HepG2 (cell line): ENCODE measurements around the gene LRRN4CL. TPM values are rescaled to one million over a fixed set of nuclear protein-coding genes. Genes with fewer than 3 reads are reported as not detected.

ENCODE experiments used
- CTCF ChIP-seq: sonication (generic); formaldehyde crosslinking; IDR thresholded peaks from 2 replicates; pipeline ENCODE4 v1.5.0; 2020; ENCODE audit warnings: mild to moderate bottlenecking, missing genetic modification reagents, moderate library complexity
- DBP ChIP-seq: sonication (generic); formaldehyde crosslinking; IDR thresholded peaks from 2 replicates; pipeline ENCODE4 v1.4.0; 2020; ENCODE audit warnings: missing genetic modification reagents; ENCODE audit errors: not compliant biosample characterization
- HDAC2 ChIP-seq: sonication (generic); formaldehyde crosslinking; IDR thresholded peaks from 2 replicates; pipeline ENCODE4 v1.4.0; 2020; ENCODE audit warnings: missing genetic modification reagents
- MAZ ChIP-seq, 2 experiments: sonication (generic) in 1 of 2; formaldehyde crosslinking in 1 of 2; IDR thresholded peaks; 2 replicates each; pipeline versions ENCODE4 v1.5.0 to v1.6.1; 2012 to 2020; ENCODE audit warnings: low read depth in 2 of 2, mild to moderate bottlenecking in 2 of 2, borderline replicate concordance in 1 of 2, improper control_type of control experiment in 1 of 2, low read length in 1 of 2, missing genetic modification reagents in 1 of 2, moderate library complexity in 1 of 2
- SAP130 ChIP-seq: IDR thresholded peaks from 2 replicates; pipeline ENCODE4 v1.6.1; 2016; ENCODE audit warnings: low read depth
- SNAPC2 ChIP-seq: sonication (generic); formaldehyde crosslinking; IDR thresholded peaks from 2 replicates; pipeline ENCODE4 v1.8.1; 2022; ENCODE audit warnings: mild to moderate bottlenecking, missing genetic modification reagents
- TEAD3 ChIP-seq: optimal IDR thresholded peaks from 2 replicates; pipeline ENCODE3; 2016; ENCODE audit warnings: borderline replicate concordance
- U2AF2 ChIP-seq: fragments of 200-400 bp; formaldehyde crosslinking; IDR thresholded peaks from 2 replicates; pipeline ENCODE4 v1.6.1; 2017; ENCODE audit warnings: low read depth, mild to moderate bottlenecking, low read length
- ZBTB33 ChIP-seq: sonication (generic); formaldehyde crosslinking; IDR thresholded peaks from 2 replicates; pipeline ENCODE4 v1.4.0; 2020; ENCODE audit warnings: missing genetic modification reagents
- ZBTB38 ChIP-seq: sonication (generic); formaldehyde crosslinking; IDR thresholded peaks from 2 replicates; pipeline ENCODE4 v1.5.1; 2020; ENCODE audit warnings: mild to moderate bottlenecking, missing genetic modification reagents
- ZNF138 ChIP-seq: sonication (generic); formaldehyde crosslinking; IDR thresholded peaks from 2 replicates; pipeline ENCODE4 v1.5.0; 2020; ENCODE audit warnings: mild to moderate bottlenecking, low read depth, missing genetic modification reagents
- ZNF274 ChIP-seq: sonication (generic); formaldehyde crosslinking; IDR thresholded peaks from 2 replicates; pipeline ENCODE4 v1.5.1; 2020; ENCODE audit warnings: mild to moderate bottlenecking, missing genetic modification reagents
- ZNF547 ChIP-seq: sonication (generic); formaldehyde crosslinking; IDR thresholded peaks from 2 replicates; pipeline ENCODE4 v1.5.1; 2020; ENCODE audit warnings: mild to moderate bottlenecking, missing genetic modification reagents
- ZNF562 ChIP-seq: sonication (generic); formaldehyde crosslinking; IDR thresholded peaks from 2 replicates; pipeline ENCODE4 v1.8.0; 2022; ENCODE audit warnings: missing genetic modification reagents, borderline replicate concordance
- ZNF574 ChIP-seq: sonication (generic); formaldehyde crosslinking; IDR thresholded peaks from 2 replicates; pipeline ENCODE4 v1.4.0; 2020; ENCODE audit warnings: missing genetic modification reagents
- ZNF775 ChIP-seq: sonication (generic); formaldehyde crosslinking; IDR thresholded peaks from 2 replicates; pipeline ENCODE4 v1.4.0; 2020; ENCODE audit warnings: missing genetic modification reagents, mild to moderate bottlenecking, moderate library complexity, borderline replicate concordance
- ZSCAN20 ChIP-seq: sonication (generic); formaldehyde crosslinking; IDR thresholded peaks from 2 replicates; pipeline ENCODE4 v1.4.0; 2020; ENCODE audit warnings: missing genetic modification reagents, mild to moderate bottlenecking, borderline replicate concordance
- ZSCAN22 ChIP-seq: sonication (generic); formaldehyde crosslinking; IDR thresholded peaks from 2 replicates; pipeline ENCODE4 v1.4.0; 2020; ENCODE audit warnings: mild to moderate bottlenecking, missing genetic modification reagents
- polyA plus RNA-seq, 8 experiments: library from polyadenylated mRNA; depleted of rRNA in 3 of 8; stranded (reverse) in 7 of 8; unstranded in 1 of 8; fragments of >200 nt; fragmentation: Illumina TruSeq in 4 of 8; extraction: Trizol in 4 of 8; gene quantifications; 2 replicates each; pipeline versions ENCODE4 v1.2.1 to v1.2.3, GENCODE V29; 2011 to 2016; ENCODE audit warnings: low read depth in 4 of 8, missing spikeins in 1 of 8, mixed read lengths in 1 of 8; ENCODE audit not compliant: insufficient read depth in 1 of 8
- total RNA-seq, 5 experiments: library from RNA; depleted of rRNA; stranded (reverse); fragments of >200 nt; fragmentation: Illumina TruSeq; extraction: Trizol; gene quantifications; 2 replicates each; pipeline ENCODE4 v1.2.3, GENCODE V29; 2016; ENCODE audit warnings: low read depth in 1 of 5

LRRN4CL gene
- total and polyA plus RNA-seq, 2 of the 13 experiments (the other 11 are each of a cell fraction or from before 2014, with no cell fraction given) = 0.11 TPM; not detected in 1

GRCh38 chr11:62721994-62722393, 32.7 kb upstream of the LRRN4CL start (continued):
- peak; percentile 41; the same call in 1 of the 2 replicates for TF ChIP-seq SAP130
- TF ChIP-seq ZNF775 (CRISPR knock-in tag) = no peak
- TF ChIP-seq ZNF562 (CRISPR knock-in tag) = no peak
- peak; percentile 53 for TF ChIP-seq HDAC2 (CRISPR knock-in tag)
- no peak for TF ChIP-seq ZSCAN20 (CRISPR knock-in tag)
- TF ChIP-seq ZNF138 (CRISPR knock-in tag) = no peak
- no peak for TF ChIP-seq MAZ (IDR thresholded peaks at IDR 0.05; ENCODE audit: borderline replicate concordance, low read depth, low read length)
- no peak for TF ChIP-seq MAZ (CRISPR knock-in tag; IDR thresholded peaks at IDR 0.05; ENCODE audit: low read depth)
- no peak for TF ChIP-seq ZNF274 (CRISPR knock-in tag)
- TF ChIP-seq ZSCAN22 (CRISPR knock-in tag) = no peak
- peak; percentile 93 for TF ChIP-seq TEAD3 (CRISPR knock-in tag)
- TF ChIP-seq ZNF574 = peak; percentile 61; the same call in 1 of the 2 replicates
- no peak for TF ChIP-seq DBP (CRISPR knock-in tag)
- TF ChIP-seq ZBTB33 = peak; percentile 100
- peak; percentile 59 for TF ChIP-seq CTCF (CRISPR knock-in tag)
- peak; percentile 74 for TF ChIP-seq ZBTB38
- TF ChIP-seq U2AF2 = no peak
- no peak for TF ChIP-seq SNAPC2
- no peak for TF ChIP-seq ZNF547 (CRISPR knock-in tag)
